Mesenchymal stem cell (in vitro differentiated cells and primary cell): ENCODE data around the gene ASTN2.

Experiments used
- DNase-seq: peaks from one replicate; pipeline ENCODE4 v3.0.0-alpha.2; 2013
- H2AFZ ChIP-seq: one replicate; pipeline ENCODE4 v1.6.1; 2013; ENCODE audit warnings: low read depth, mild to moderate bottlenecking, control low read depth, inconsistent platforms, low read length, moderate library complexity
- H2AK5ac ChIP-seq: 2 replicates; pipeline ENCODE4 v1.6.1; 2013; ENCODE audit warnings: low read length, moderate library complexity, mild to moderate bottlenecking, inconsistent platforms; ENCODE audit not compliant: severe bottlenecking
- H2BK120ac ChIP-seq: one replicate; pipeline ENCODE4 v1.6.1; 2013; ENCODE audit warnings: low read depth, mild to moderate bottlenecking, inconsistent platforms, low read length, moderate library complexity
- H2BK12ac ChIP-seq, 2 experiments: one replicate each; pipeline ENCODE4 v1.6.1; 2013; ENCODE audit warnings: inconsistent platforms in 2 of 2, low read length in 2 of 2, mild to moderate bottlenecking in 2 of 2, moderate library complexity in 2 of 2, control low read depth in 1 of 2
- H2BK15ac ChIP-seq: one replicate; pipeline ENCODE4 v1.6.1; 2013; ENCODE audit warnings: mild to moderate bottlenecking, low read depth, inconsistent platforms; ENCODE audit not compliant: poor library complexity, severe bottlenecking
- H2BK5ac ChIP-seq: 2 replicates; pipeline ENCODE4 v1.6.1; 2013; ENCODE audit warnings: low read depth, mild to moderate bottlenecking, low read length, control low read depth, inconsistent platforms; ENCODE audit not compliant: poor library complexity, severe bottlenecking
- H3K14ac ChIP-seq, 2 experiments: one replicate each; pipeline ENCODE4 v1.6.1; 2013; ENCODE audit warnings: inconsistent platforms in 2 of 2, low read length in 2 of 2, control low read depth in 1 of 2, mild to moderate bottlenecking in 1 of 2, moderate library complexity in 1 of 2
- H3K18ac ChIP-seq, 2 experiments: one replicate each; pipeline ENCODE4 v1.6.1; 2013; ENCODE audit warnings: inconsistent platforms in 2 of 2, low read length in 2 of 2, control low read depth in 1 of 2, low read depth in 1 of 2, mild to moderate bottlenecking in 1 of 2
- H3K23ac ChIP-seq, 2 experiments: one replicate each; pipeline ENCODE4 v1.6.1; 2013; ENCODE audit warnings: inconsistent platforms in 2 of 2, low read length in 2 of 2, mild to moderate bottlenecking in 2 of 2, moderate library complexity in 2 of 2, control low read depth in 1 of 2
- H3K27ac ChIP-seq: 2 replicates; pipeline ENCODE4 v1.5.1; 2013; ENCODE audit warnings: mild to moderate bottlenecking, moderate library complexity, low read length, control low read depth, inconsistent platforms; ENCODE audit not compliant: poor library complexity, severe bottlenecking
- H3K27me3 ChIP-seq, 2 experiments: 2 replicates each; pipeline versions ENCODE4 v1.6.1 to v1.7.0; 2013; ENCODE audit warnings: low read length in 2 of 2, mild to moderate bottlenecking in 2 of 2, moderate library complexity in 2 of 2, control low read depth in 1 of 2, inconsistent platforms in 1 of 2; ENCODE audit not compliant: control insufficient read depth in 1 of 2, insufficient read depth in 1 of 2
- H3K36me3 ChIP-seq, 2 experiments: 2 replicates each; pipeline versions ENCODE4 v1.6.1 to v1.7.0; 2013; ENCODE audit warnings: low read length in 2 of 2, control low read depth in 1 of 2, inconsistent platforms in 1 of 2, low read depth in 1 of 2, mild to moderate bottlenecking in 1 of 2; ENCODE audit not compliant: insufficient read depth in 2 of 2, control insufficient read depth in 1 of 2
- H3K4ac ChIP-seq, 2 experiments: one replicate each; pipeline ENCODE4 v1.6.1; 2013; ENCODE audit warnings: inconsistent platforms in 2 of 2, low read length in 2 of 2, mild to moderate bottlenecking in 2 of 2, moderate library complexity in 2 of 2, control low read depth in 1 of 2, low read depth in 1 of 2
- H3K4me1 ChIP-seq: 2 replicates; pipeline ENCODE4 v1.6.1; 2013; ENCODE audit warnings: low read depth, low read length, control low read depth; ENCODE audit not compliant: control insufficient read depth, insufficient read depth
- H3K4me2 ChIP-seq: 2 replicates; pipeline ENCODE4 v1.6.1; 2013; ENCODE audit warnings: low read length, mild to moderate bottlenecking, inconsistent platforms; ENCODE audit not compliant: poor library complexity, severe bottlenecking
- H3K4me3 ChIP-seq, 2 experiments: 2 replicates each; pipeline versions ENCODE4 v1.5.1 to v1.7.0; 2013; ENCODE audit warnings: low read length in 2 of 2, mild to moderate bottlenecking in 2 of 2, control low read depth in 1 of 2, low read depth in 1 of 2; ENCODE audit not compliant: insufficient read depth in 1 of 2
- H3K79me1 ChIP-seq: replicated peaks from 2 replicates; pipeline ENCODE4 v1.6.1; 2013; ENCODE audit warnings: mild to moderate bottlenecking, control low read depth, low read length, inconsistent platforms; ENCODE audit not compliant: poor library complexity, severe bottlenecking
- H3K9ac ChIP-seq: 2 replicates; pipeline ENCODE4 v1.7.0; 2013; ENCODE audit warnings: mild to moderate bottlenecking, low read length, moderate library complexity
- H3K9me3 ChIP-seq: 2 replicates; pipeline ENCODE4 v1.7.0; 2013; ENCODE audit warnings: mild to moderate bottlenecking, low read length; ENCODE audit not compliant: control insufficient read depth
- H4K8ac ChIP-seq: one replicate; pipeline ENCODE4 v1.6.1; 2013; ENCODE audit warnings: inconsistent platforms, mild to moderate bottlenecking, low read length, moderate library complexity
- H4K91ac ChIP-seq: one replicate; pipeline ENCODE4 v1.6.1; 2013; ENCODE audit warnings: mild to moderate bottlenecking, low read length, inconsistent platforms
- WGBS: methylation state at CpG from one replicate; pipeline ENCODE4 v1.1.7; 2013; ENCODE audit warnings: mixed read lengths; 5-methylcytosine and 5-hydroxymethylcytosine counted together

The ASTN2 gene

GRCh38 chr9:117097761-117098160 is 317.1 kb downstream of the ASTN2 start:
- 75% methylated on average over 2 of the region's 3 CpGs for WGBS

GRCh38 chr9:117096138-117096537 is 318.7 kb downstream of the ASTN2 start:
- H2BK15ac ChIP-seq: no peak overlapping the region
- H3K14ac ChIP-seq: no peak overlapping the region
- H3K36me3 ChIP-seq: no peaks in the 10 kb centered on the region
- no peak overlapping the region for H2AFZ ChIP-seq
- no peak overlapping the region for H3K4me2 ChIP-seq
- H3K9me3 ChIP-seq: no peaks in the 10 kb centered on the region
- H3K4me3 ChIP-seq: no peak overlapping the region
- no peak overlapping the region for H4K91ac ChIP-seq
- H2BK12ac ChIP-seq: no peak overlapping the region
- no peak overlapping the region for H4K8ac ChIP-seq
- no peak overlapping the region for H2BK5ac ChIP-seq
- WGBS: 92% methylated on average over 1 of the region's 1 CpG
- H3K23ac ChIP-seq: no peak overlapping the region
- no peaks in the 10 kb centered on the region for H3K79me1 ChIP-seq
- H3K27me3 ChIP-seq: no peaks in the 10 kb centered on the region
- H3K4me1 ChIP-seq: peaks cover 4% of the 10 kb centered on the region
- no peak overlapping the region for H2BK120ac ChIP-seq
- no peak overlapping the region for H3K18ac ChIP-seq
- H3K4ac ChIP-seq: no peak overlapping the region
- H2AK5ac ChIP-seq: no peak overlapping the region
- no peak for DNase-seq
- H3K27ac ChIP-seq: no peak overlapping the region
- H3K9ac ChIP-seq: no peak overlapping the region

More at GRCh38 chr9:117097761-117098160, 317.1 kb downstream of the ASTN2 start:
- Histone ChIP-seq H2BK12ac (no peak overlapping the region), H3K79me1 (no peaks in the 10 kb centered on the region), H3K4me2 (no peak overlapping the region), H3K4me3 (no peak overlapping the region), H2BK5ac (no peak overlapping the region), H2AFZ (no peak overlapping the region), H2BK15ac (no peak overlapping the region), H3K4ac (no peak overlapping the region), H3K27ac (no peak overlapping the region), H4K8ac (no peak overlapping the region), H3K9ac (no peak overlapping the region), H4K91ac (no peak overlapping the region), H3K18ac (no peak overlapping the region), H3K9me3 (no peaks in the 10 kb centered on the region), H3K36me3 (no peaks in the 10 kb centered on the region), H3K27me3 (no peaks in the 10 kb centered on the region), H2BK120ac (no peak overlapping the region), H3K14ac (no peak overlapping the region), H3K4me1 (peaks cover 2% of the 10 kb centered on the region), H3K23ac (no peak overlapping the region), H2AK5ac (no peak overlapping the region)
- DNase-seq: no peak

DNA sequence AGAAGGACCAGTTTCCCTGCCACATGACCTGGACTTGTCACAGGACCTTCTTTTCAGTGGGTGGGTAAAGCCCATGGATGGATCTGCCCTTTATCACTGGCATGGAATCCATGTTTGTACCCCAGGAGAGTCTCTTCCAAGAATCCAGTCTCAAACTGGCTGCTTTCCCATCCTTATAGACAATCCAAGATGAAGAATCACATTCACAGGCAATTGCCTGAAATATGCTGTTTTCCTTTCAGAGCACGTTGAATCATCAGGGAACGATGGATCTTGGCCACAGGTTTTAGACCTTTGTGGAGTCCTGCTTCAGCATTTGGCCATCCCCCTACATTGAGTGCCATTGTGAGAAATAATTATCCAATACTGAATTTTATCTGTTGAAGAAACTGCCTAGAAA is 319.8 kb downstream of the ASTN2 start:
- peak overlapping the region in 1 of 2 experiments; percentile 23 for H2BK12ac ChIP-seq
- no peak overlapping the region for H4K8ac ChIP-seq
- no peak overlapping the region for H2AK5ac ChIP-seq
- H3K79me1 ChIP-seq: no peaks in the 10 kb centered on the region
- H3K18ac ChIP-seq: peak overlapping the region; percentile 21 to 44
- H2AFZ ChIP-seq: no peak overlapping the region
- H3K9me3 ChIP-seq: no peaks in the 10 kb centered on the region
- no peaks in the 10 kb centered on the region for H3K27me3 ChIP-seq
- no peak overlapping the region for H2BK5ac ChIP-seq
- no peak overlapping the region for H2BK120ac ChIP-seq
- no peak overlapping the region for H3K23ac ChIP-seq
- no peak overlapping the region for H3K9ac ChIP-seq
- no peak overlapping the region for H2BK15ac ChIP-seq
- H3K4me3 ChIP-seq: no peak overlapping the region
- H3K14ac ChIP-seq: peak overlapping the region in 1 of 2 experiments; percentile 77
- WGBS: 83% methylated on average over 2 of the region's 2 CpGs
- H4K91ac ChIP-seq: no peak overlapping the region
- no peak overlapping the region for H3K4me2 ChIP-seq
- no peak for DNase-seq
- H3K27ac ChIP-seq: no peak overlapping the region
- no peaks in the 10 kb centered on the region for H3K36me3 ChIP-seq
- H3K4me1 ChIP-seq: peaks cover 4% of the 10 kb centered on the region
- no peak overlapping the region for H3K4ac ChIP-seq

DNA sequence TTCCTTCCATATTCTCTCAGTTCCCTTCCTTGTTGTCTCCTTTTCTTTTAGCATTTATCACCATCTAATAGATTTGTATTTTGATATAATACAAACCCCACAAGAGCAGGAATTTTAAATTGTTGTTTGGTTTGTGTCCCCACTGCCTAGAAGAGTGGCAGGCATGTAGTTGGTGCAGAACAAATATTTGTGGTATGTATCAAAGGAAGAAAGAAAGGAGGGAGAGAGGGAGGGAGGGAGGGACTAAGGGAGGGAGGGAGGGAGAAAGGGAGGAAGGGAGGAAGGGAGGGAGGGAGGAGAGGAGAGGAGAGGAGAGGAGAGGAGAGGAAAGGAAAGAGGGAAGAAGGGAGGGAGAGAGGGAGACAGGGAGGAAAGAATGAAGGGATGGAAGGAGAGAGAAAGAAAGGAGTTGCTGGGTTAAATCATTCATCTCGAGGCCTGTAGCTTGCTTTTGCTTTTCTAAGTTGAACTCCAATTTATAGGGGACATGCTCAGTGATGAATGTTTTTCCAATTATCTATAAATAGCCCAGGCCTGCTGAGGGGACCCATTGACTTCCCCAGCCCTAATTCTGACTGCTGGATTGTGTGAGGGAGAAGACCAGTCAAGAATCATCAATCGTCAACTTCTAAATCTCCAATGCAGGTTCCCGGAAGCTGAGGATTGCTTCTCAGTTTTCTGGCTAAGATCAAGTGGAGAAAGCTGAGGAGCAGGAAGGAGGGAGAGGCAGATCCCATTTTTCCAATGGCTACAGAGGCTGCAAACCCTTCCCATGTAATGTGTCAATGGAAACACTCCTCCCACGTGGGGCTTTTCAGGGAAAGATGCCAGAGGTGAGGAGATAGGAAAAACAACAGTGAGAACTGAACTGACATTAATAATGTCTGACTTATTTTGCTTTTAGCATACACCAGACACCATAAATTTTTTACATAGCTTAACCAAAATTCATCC is 320.7 kb downstream of the ASTN2 start:
- WGBS: 40% methylated on average over 3 of the region's 4 CpGs
- Histone ChIP-seq H3K27me3 (no peaks in the 10 kb centered on the region), H2AFZ (no peak overlapping the region), H2BK12ac (no peak overlapping the region), H4K8ac (no peak overlapping the region), H3K18ac (no peak overlapping the region), H3K9me3 (no peaks in the 10 kb centered on the region), H2BK5ac (no peak overlapping the region), H3K23ac (no peak overlapping the region), H3K36me3 (no peaks in the 10 kb centered on the region), H3K4ac (no peak overlapping the region), H3K14ac (no peak overlapping the region), H3K79me1 (no peaks in the 10 kb centered on the region), H2BK120ac (no peak overlapping the region), H2BK15ac (no peak overlapping the region), H4K91ac (no peak overlapping the region), H3K4me3 (no peak overlapping the region), H3K4me1 (peaks cover 4% of the 10 kb centered on the region), H3K9ac (no peak overlapping the region), H3K4me2 (no peak overlapping the region), H2AK5ac (no peak overlapping the region), H3K27ac (no peak overlapping the region)
- peak; percentile 24 for DNase-seq
